DOHH2 (cell line): ENCODE results near the gene ST8SIA2.

Experiments
- CTCF ChIP-seq: fragments of 200-600 bp; sonication (generic); IDR thresholded peaks from one replicate; pipeline ENCODE4 v1.5.1; 2014; ENCODE audit warnings: antibody characterized with exemption, mild to moderate bottlenecking, low read depth, low read length; ENCODE audit not compliant: poor library complexity, severe bottlenecking
- EZH2phosphoT487 ChIP-seq: fragments of 200-600 bp; sonication (generic); IDR thresholded peaks from 2 replicates; pipeline ENCODE4 v1.6.1; 2017; ENCODE audit warnings: borderline replicate concordance, mild to moderate bottlenecking, antibody characterized with exemption, low read length, moderate library complexity, mixed read lengths

GRCh38 chr15:92429378-92430068 is 35.8 kb downstream of the ST8SIA2 start:
- TF ChIP-seq CTCF, result no peak
- no peak for TF ChIP-seq EZH2phosphoT487
